ENCODE data around the gene MAN1A2.

- TF ChIP-seq CTCF (IDR thresholded peaks at IDR 0.05) (no peak), POLR2AphosphoS5 (IDR thresholded peaks at IDR 0.05) (peak; percentile 24)
These were observed 1.2 kb downstream of the MAN1A2 start for GRCh38 chr1:117368116-117369108.

All from prostate gland (tissue), 2 donors.